Dendritic cell treated with granulocyte-macrophage colony-stimulating factor and Interleukin-4, amounts not matched to agents 40 ng/mL and 50 ng/mL, for 4 days (primary cell): ENCODE results near the gene CPLANE2.
"Not testable (repeated sequence)": the region's sequence is repeated elsewhere in the genome, so short reads cannot be mapped to it uniquely, and the experiment has no call there.

Experiments used
- H3K27ac Mint-ChIP-seq: one replicate; pipeline ENCODE4 v1.8.0; 2022; ENCODE audit warnings: mild to moderate bottlenecking, mixed read lengths
- H3K27me3 Mint-ChIP-seq: one replicate; pipeline ENCODE4 v1.8.0; 2022; ENCODE audit warnings: mild to moderate bottlenecking, mixed read lengths
- H3K36me3 Mint-ChIP-seq: one replicate; pipeline ENCODE4 v1.8.0; 2022; ENCODE audit warnings: low read depth, mixed read lengths
- H3K4me1 Mint-ChIP-seq: one replicate; pipeline ENCODE4 v1.8.0; 2022; ENCODE audit warnings: low read depth, mixed read lengths
- H3K4me3 Mint-ChIP-seq: one replicate; pipeline ENCODE4 v1.8.0; 2022; ENCODE audit warnings: mild to moderate bottlenecking, moderate library complexity, mixed read lengths
- H3K9me3 Mint-ChIP-seq: one replicate; pipeline ENCODE4 v1.8.0; 2022; ENCODE audit warnings: mixed read lengths
- intact Hi-C: fragments of 100-400 bp; cut with micrococcal nuclease; formaldehyde crosslinking; loops from one replicate; pipeline ENCODE4 v1.15.0; 2022

Gene CPLANE2

GRCh38 chr1:16236511-16237342 lies at the start of gene CPLANE2:
CPLANE2 (minus strand) TSS chr1:16237183; CDS start chr1:16236742, 441 bp downstream.
- H3K36me3 Mint-ChIP-seq: peaks cover 14% of the 10 kb centered on the region
- H3K4me1 Mint-ChIP-seq: peaks cover 20% of the 10 kb centered on the region
- H3K27me3 Mint-ChIP-seq: no peaks in the 10 kb centered on the region
- intact Hi-C loops: loop anchor here (1.0 kb wide), 1 partner anchor 19 kb away; no protein-coding TSS in a partner anchor
- H3K4me3 Mint-ChIP-seq: peak within 1 kb of the TSS; percentile 79
- H3K27ac Mint-ChIP-seq: peak within 1 kb of the TSS; percentile 88
- H3K9me3 Mint-ChIP-seq: no peaks in the 10 kb centered on the region

GRCh38 chr1:16286122-16286521 lies 49.1 kb upstream of the CPLANE2 start:
- H3K27ac Mint-ChIP-seq: no peak overlapping the region
- intact Hi-C loops: no loop called here
- H3K4me1 Mint-ChIP-seq: peaks cover 7% of the 10 kb centered on the region
- H3K4me3 Mint-ChIP-seq: no peak overlapping the region
- peaks cover 43% of the 10 kb centered on the region for H3K36me3 Mint-ChIP-seq
- no peaks in the 10 kb centered on the region for H3K27me3 Mint-ChIP-seq
- H3K9me3 Mint-ChIP-seq: no peaks in the 10 kb centered on the region

- Mint-ChIP-seq H3K27me3 (no peaks in the 10 kb centered on the region), H3K27ac (no peak overlapping the region), H3K4me1 (peaks cover 13% of the 10 kb centered on the region), H3K36me3 (peaks cover 23% of the 10 kb centered on the region), H3K4me3 (no peak overlapping the region), H3K9me3 (no peaks in the 10 kb centered on the region)
- intact Hi-C loops: no loop called here
Observed at GRCh38 chr1:16281765-16282164, 44.8 kb upstream of the CPLANE2 start.

- Mint-ChIP-seq H3K27me3 (no peaks in the 10 kb centered on the region), H3K4me1 (peaks cover 15% of the 10 kb centered on the region), H3K4me3 (no peak overlapping the region), H3K9me3 (no peaks in the 10 kb centered on the region), H3K27ac (no peak overlapping the region), H3K36me3 (peaks cover 36% of the 10 kb centered on the region)
- intact Hi-C loops: no loop called here
Observed at GRCh38 chr1:16279186-16279585, 42.2 kb upstream of the CPLANE2 start.

GRCh38 chr1:16276302-16277030 lies 39.5 kb upstream of the CPLANE2 start:
- intact Hi-C loops: no loop called here
- H3K9me3 Mint-ChIP-seq: no peaks in the 10 kb centered on the region
- H3K27me3 Mint-ChIP-seq: no peaks in the 10 kb centered on the region
- no peak overlapping the region for H3K4me3 Mint-ChIP-seq
- peaks cover 57% of the 10 kb centered on the region for H3K36me3 Mint-ChIP-seq
- no peak overlapping the region for H3K27ac Mint-ChIP-seq
- H3K4me1 Mint-ChIP-seq: peaks cover 15% of the 10 kb centered on the region

GRCh38 chr1:16275591-16275990 lies 38.6 kb upstream of the CPLANE2 start:
- Mint-ChIP-seq H3K9me3 (no peaks in the 10 kb centered on the region), H3K27ac (no peak overlapping the region), H3K36me3 (peaks cover 61% of the 10 kb centered on the region), H3K27me3 (no peaks in the 10 kb centered on the region), H3K4me3 (no peak overlapping the region), H3K4me1 (peaks cover 19% of the 10 kb centered on the region)
- intact Hi-C loops: no loop called here

GRCh38 chr1:16267690-16268180 lies 30.8 kb upstream of the CPLANE2 start:
- no peaks in the 10 kb centered on the region for H3K27me3 Mint-ChIP-seq
- intact Hi-C loops: no loop called here
- H3K9me3 Mint-ChIP-seq: no peaks in the 10 kb centered on the region
- no peak overlapping the region for H3K4me3 Mint-ChIP-seq
- peaks cover 10% of the 10 kb centered on the region for H3K4me1 Mint-ChIP-seq
- H3K36me3 Mint-ChIP-seq: peaks cover 50% of the 10 kb centered on the region
- H3K27ac Mint-ChIP-seq: no peak overlapping the region

GRCh38 chr1:16266411-16267118 lies 29.6 kb upstream of the CPLANE2 start:
- H3K9me3 Mint-ChIP-seq: no peaks in the 10 kb centered on the region
- H3K4me1 Mint-ChIP-seq: peaks cover 10% of the 10 kb centered on the region
- H3K27me3 Mint-ChIP-seq: no peaks in the 10 kb centered on the region
- H3K36me3 Mint-ChIP-seq: peaks cover 44% of the 10 kb centered on the region
- intact Hi-C loops: no loop called here
- no peak overlapping the region for H3K27ac Mint-ChIP-seq
- no peak overlapping the region for H3K4me3 Mint-ChIP-seq

GRCh38 chr1:16262067-16262466 lies 25.1 kb upstream of the CPLANE2 start:
- Mint-ChIP-seq H3K27me3 (no peaks in the 10 kb centered on the region), H3K4me3 (no peak overlapping the region), H3K27ac (no peak overlapping the region), H3K4me1 (peaks cover 6% of the 10 kb centered on the region), H3K36me3 (peaks cover 29% of the 10 kb centered on the region), H3K9me3 (no peaks in the 10 kb centered on the region)
- intact Hi-C loops: no loop called here

- no peaks in the 10 kb centered on the region for H3K4me1 Mint-ChIP-seq
- intact Hi-C loops: no loop called here
- H3K27ac Mint-ChIP-seq: no peak overlapping the region
- H3K27me3 Mint-ChIP-seq: no peaks in the 10 kb centered on the region
- H3K9me3 Mint-ChIP-seq: no peaks in the 10 kb centered on the region
- no peak overlapping the region for H3K4me3 Mint-ChIP-seq
- H3K36me3 Mint-ChIP-seq: peaks cover 36% of the 10 kb centered on the region
Observed at GRCh38 chr1:16260814-16261213, 23.8 kb upstream of the CPLANE2 start.

- H3K27ac Mint-ChIP-seq: no peak overlapping the region
- intact Hi-C loops: no loop called here
- H3K4me3 Mint-ChIP-seq: no peak overlapping the region
- H3K36me3 Mint-ChIP-seq: peaks cover 55% of the 10 kb centered on the region
- H3K4me1 Mint-ChIP-seq: no peaks in the 10 kb centered on the region
- no peaks in the 10 kb centered on the region for H3K9me3 Mint-ChIP-seq
- no peaks in the 10 kb centered on the region for H3K27me3 Mint-ChIP-seq
Observed at GRCh38 chr1:16258591-16259135, 21.7 kb upstream of the CPLANE2 start.

GRCh38 chr1:16257968-16258367 lies 21.0 kb upstream of the CPLANE2 start:
- Mint-ChIP-seq H3K27ac (no peak overlapping the region), H3K4me3 (no peak overlapping the region), H3K4me1 (no peaks in the 10 kb centered on the region), H3K9me3 (no peaks in the 10 kb centered on the region), H3K36me3 (peaks cover 55% of the 10 kb centered on the region), H3K27me3 (no peaks in the 10 kb centered on the region)
- intact Hi-C loops: no loop called here

- H3K4me1 Mint-ChIP-seq, H3K27me3 Mint-ChIP-seq, H3K27ac Mint-ChIP-seq, H3K9me3 Mint-ChIP-seq, H3K4me3 Mint-ChIP-seq, intact Hi-C loops: not testable (repeated sequence)
- H3K36me3 Mint-ChIP-seq: peaks cover 55% of the 10 kb centered on the region
Observed at GRCh38 chr1:16257556-16257955, 20.6 kb upstream of the CPLANE2 start.
